ENCODE data around the gene TSSK3.
"Not testable (repeated sequence)": the region's sequence is repeated elsewhere in the genome, so short reads cannot be mapped to it uniquely, and the experiment has no call there.

The TSSK3 gene

DNA sequence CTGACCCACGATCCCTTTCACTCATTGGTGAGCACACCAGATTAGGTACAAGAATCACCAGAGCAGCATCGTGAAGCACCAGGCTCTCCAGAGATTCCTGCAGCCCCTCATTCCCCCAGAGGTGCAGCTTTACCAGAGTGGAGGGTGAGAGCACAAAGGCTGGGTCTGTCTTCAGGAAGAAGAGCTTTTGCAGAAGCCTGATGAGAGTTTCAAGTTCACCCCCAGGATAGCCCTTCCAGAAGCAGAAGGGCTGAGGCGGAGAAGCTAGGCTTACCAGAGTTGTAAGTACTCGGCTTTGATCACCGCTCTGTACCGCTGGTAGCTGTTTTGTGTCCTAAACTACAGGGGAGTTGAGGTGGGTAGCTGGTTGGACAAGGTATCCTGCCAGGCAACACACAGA lies 3.1 kb downstream of the TSSK3 start:
- DNase-seq = no peak

DNA sequence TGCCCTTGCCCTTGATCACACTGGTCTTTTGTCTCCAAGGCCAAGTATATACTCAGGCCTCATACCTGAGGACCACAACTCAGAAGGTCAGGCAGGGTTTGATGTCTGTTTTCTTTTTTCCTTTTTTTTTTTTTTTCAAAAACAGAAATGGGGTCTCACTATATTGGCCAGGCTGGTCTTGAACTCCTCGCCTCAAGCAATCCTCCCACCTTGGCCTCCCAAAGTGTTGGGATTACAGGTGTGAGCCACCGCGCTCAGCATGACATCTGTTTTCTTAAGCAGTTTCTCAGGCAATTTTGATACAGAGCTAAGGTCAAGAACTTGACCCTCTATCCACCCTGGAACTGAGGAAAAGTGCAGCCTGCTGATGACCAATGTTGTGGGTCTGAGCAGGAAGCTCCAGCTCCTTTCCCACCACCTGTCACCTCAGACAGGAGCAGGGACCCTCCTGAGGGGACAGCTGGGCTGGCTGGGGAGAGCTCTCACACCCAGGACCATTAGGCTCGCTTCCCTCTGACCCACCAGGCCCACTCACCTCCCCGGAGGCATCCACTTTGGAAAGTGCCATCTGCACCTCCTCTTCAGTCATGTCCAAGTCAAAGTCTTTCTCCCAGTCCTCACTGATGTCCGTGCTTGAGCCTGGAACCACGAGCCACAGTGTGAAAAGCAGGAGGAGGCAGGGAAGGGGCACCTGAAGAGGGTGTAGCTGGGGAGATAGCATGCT lies 5.7 kb downstream of the TSSK3 start:
- no peak for DNase-seq

DNA sequence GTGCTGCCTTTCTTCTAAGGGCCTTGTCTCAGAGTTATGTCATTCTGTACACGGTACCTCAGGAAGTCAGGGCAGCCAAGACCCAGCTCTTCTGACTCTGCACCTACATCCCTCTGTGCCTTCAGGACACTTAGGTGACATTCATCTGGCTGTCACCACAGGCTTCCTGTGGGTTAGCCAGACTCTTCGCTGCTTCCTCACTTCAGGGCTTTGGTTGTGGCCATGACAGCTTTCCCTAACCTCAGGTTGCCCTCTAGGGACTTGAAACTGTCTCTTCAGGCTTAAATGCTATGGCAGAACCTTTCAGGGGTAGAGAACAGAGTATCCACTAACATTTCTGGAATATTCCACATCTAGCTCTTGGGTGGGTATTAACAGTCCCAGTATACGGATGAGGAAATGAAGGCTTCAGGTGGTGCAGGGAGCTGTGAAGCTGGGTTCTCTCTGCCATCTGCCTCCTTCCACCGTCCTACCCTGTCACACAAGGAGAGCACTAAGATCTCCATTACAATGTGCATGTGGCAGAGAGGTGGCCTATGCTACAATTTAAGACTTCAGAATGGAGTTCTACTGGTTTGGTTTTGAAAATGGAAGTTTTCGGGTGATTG lies 9.9 kb downstream of the TSSK3 start:
- no peak for DNase-seq

DNA sequence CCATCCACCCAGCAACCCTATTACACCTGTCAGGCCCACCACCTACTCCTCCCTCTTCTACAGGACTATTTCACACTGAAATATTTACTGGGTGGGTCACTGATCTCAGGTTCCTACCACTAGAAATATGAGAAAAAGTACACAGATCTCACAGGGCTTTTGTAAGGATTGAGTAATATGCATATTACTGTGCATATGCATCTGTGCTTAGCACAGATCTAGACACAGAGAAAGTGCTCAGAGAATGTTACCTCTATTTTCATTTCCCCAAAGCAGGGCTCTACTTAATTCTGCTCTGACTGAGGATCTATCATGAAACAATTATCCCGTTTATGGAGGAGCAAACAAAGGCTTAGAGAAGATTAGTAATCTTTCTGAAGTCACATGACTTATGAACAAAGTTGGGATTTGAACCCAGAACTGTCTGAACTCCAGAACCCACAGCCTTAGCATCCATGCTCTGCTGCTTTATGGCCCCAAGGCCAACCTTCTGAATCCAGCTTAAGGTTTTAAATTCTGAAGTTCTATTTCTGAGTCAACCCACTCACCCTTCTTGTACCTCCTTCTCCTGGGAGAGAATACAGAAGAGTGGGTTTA lies 11.8 kb downstream of the TSSK3 start:
- DNase-seq = no peak

DNA sequence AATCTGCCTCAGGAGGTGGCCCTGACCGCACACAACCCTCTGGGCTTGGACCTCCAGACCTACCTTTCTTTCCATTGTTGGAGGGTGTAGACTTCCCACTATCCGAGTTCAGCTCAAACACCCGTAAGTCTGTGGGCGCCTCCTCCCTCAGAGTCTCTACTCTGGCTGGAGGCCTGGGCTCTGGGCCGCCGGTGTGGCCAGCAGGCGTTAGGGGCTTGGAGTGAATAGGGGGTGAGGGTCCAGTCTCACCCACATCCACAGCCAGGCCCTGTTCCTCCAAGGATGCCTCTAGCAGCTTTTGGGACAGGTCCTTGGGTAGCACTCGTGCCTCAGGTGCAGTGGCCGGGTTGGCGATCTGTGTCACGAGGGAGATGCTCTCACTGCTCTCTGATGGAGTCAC lies 13.9 kb downstream of the TSSK3 start:
- DNase-seq = no peak

DNA sequence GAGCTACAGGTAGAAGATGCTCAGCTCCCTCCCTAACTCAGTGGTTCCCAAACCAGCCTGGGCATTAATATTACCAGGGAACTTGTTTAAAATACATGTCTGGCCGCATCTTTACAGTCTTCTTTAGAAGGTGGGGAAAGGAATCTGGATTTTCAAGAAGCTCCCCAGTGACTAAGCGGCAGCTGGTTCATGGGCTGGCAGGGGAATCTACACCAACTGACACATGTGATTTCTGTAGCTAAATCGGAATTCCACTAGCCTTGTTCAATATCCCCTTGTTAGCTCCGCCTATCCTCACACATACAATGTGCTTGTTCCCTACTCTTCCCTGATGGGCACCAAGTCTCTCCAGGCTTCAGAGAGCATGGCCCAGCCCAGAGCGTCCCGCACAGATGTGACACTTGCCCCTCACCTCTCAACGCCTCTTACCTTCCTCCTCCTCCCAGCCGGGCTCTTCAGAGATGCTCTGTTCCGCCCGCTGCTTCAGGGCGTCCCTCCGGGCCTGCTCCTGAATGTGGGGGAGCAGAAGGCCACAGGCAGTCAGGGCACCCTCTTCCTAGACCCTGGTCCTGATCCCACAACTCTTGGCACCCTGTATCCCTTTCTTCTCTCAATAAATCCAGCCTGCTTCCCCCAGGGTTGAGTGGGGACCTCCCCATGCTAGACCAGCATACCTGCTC lies 15.3 kb downstream of the TSSK3 start:
- DNase-seq = no peak

DNA sequence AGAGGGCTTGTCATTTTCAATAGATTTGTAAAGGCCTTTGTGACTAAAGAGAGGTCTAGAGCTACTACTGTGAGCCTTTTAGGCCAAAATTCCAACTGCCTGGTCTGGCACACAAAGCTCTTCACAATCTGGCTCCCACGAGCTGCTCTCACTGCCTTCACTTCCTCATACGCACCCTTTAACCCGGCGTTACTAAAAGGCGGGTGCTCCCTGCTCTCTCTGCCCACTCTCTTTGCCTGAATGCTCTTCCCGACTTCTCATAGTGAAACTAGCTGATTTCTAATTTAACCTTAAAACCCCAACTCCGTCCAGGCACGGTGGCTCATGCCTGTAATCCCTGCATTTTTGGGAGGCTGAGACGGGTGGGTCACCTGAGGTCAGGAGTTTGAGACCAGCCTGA lies 17.7 kb downstream of the TSSK3 start:
- no peak for DNase-seq

DNA sequence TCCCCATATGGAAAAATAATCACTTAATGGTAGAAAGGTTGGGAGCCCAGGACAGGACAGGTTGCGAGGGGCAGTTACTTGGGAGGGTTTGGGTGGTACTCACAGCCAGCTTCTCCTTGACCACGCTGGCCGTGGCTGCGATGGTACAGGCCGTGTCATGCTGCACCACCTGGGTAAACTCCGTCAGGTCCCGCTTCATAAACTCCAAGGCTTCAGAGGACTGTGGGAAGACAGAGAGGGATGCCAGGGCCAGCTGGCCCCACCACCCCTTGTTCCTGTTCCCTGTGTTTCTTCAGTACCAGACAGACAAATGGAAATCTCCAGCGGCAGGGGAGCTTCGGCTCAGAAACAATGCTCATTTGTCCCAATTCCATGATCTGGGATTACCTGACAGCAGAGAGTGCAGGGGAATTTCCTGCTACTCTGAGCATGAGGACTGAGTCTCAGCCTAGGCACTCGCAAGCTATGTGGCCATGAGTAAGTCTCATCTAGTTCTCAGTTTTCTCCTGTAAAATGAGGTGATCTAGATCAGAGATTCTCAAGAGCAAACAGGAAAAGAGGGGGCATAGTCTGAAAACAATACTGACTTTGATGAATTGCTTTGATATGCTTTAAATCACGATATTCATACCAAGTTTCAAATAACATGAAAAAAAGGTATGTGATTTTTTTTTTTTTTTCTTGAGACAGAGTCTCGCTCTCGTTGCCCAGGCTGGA lies 24.5 kb downstream of the TSSK3 start:
- no peak for DNase-seq

DNA sequence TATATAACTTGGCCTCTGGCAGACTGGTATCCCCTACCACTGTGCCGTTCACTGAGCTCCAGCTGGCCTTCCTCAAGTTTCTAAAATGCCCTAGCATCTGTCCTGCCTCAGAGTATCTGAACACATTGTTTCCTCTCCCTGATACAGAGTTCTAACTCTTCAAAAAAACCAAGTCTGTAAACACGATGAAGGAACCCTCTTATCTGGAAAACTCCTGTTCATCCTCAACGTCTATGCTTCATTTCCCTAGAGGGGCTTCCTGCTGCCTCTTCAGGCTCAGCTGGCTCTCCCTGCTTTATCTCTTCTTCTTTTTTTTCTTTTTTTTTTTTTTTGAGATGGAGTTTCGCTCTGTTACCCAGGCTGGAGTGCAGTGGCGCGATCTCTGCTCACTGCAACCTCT lies 26.3 kb downstream of the TSSK3 start:
- DNase-seq = no peak

DNA sequence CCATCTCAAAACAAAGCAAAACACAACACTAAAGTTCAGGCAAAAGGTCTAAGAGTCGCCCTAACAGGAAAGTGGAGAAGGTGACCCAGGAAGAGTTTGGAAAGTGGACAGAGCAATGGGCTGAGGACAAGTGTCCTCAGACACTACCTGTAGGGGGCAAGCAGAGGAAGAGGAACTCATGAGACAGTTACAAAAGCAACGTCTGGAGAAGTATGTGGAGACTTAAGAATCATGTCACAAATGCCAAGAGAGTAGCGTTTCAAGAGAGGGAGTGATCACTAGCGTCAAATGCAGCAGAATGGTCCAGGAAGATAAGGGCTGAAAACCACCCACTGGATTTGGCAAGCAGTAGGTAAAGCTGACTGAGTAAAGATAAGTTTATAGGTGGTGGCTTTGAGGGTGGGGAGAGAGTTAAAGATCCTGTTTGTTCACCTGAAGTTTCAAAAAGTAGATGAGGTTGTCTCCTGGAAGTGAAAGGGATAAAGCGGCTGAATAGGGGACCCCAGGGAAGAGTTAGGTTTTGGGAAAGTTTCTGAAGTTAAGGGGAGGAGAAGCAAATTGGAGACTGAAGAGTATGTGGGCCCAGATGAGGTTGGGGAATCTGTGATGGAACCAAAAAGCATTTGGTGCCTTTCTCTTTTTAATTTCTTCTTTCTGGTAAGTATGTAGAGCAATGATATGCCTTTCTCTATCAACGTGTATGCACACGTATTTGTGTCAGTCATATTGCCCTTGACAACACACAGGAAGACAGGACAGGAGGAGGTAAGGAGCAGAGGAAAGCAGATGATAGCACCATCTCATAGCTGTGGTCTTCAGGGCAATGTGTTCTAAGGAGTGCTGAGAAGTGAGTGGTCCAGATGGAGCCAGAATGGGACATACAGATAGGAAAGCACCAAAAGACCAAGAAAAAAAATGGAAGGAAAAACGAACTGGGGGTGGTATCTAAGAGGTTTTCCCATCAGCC lies 28.8 kb downstream of the TSSK3 start:
- no peak for DNase-seq

DNA sequence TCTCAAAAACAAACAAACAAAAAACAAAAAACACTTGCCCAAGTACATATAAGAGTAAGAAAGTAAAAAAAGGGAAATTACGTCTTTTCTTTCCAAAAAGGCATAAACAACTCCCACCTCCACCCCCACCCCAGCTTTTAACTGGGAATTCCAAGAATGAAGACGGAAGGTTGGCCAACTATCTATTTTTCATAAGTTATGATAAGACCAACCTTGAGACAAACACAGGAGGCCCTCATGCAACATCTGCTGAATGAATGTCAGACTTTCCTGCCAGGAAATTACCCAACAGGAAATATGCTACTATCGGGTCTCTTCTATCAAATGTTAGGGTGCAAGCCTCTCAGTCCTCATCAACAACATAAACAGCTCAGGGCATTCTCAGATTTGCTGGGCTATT lies 30.0 kb downstream of the TSSK3 start:
- DNase-seq = no peak

DNA sequence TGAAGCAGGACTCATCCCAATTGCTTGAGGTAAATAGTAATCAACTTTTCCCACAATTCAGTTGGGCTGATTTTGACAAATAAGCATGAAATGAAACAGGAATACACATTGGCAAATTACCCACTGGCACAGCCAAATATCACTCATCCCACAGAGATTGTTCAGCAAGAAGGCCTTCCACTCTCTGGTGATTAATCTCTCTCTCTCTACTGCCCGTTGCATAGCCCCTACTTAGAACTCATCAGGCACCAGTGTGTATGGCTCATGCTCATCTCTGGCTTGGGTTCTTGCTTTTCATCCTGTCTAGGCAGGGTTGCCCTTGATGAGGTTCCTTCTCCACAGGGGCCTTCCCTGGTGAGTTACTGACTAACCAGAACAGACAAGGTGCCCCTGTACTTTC lies 30.8 kb downstream of the TSSK3 start:
- DNase-seq = no peak

DNA sequence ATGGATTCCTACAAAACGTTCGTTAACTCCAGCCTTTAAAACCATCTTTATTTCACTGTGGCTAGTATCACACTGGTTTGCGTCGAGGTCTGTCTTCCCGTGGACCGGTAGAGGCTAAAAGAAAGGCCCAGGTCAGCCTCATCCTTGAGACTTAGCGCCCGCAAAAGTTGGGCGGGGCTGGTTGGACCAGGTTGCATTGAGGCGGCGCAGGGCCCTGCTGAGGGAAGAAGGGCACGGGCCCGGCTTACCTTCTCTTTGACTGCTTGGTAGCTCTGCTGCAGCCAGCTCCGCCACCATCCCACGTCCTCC lies 31.4 kb downstream of the TSSK3 start:
- peak in 1 of 2 experiments; percentile 33 for DNase-seq

DNA sequence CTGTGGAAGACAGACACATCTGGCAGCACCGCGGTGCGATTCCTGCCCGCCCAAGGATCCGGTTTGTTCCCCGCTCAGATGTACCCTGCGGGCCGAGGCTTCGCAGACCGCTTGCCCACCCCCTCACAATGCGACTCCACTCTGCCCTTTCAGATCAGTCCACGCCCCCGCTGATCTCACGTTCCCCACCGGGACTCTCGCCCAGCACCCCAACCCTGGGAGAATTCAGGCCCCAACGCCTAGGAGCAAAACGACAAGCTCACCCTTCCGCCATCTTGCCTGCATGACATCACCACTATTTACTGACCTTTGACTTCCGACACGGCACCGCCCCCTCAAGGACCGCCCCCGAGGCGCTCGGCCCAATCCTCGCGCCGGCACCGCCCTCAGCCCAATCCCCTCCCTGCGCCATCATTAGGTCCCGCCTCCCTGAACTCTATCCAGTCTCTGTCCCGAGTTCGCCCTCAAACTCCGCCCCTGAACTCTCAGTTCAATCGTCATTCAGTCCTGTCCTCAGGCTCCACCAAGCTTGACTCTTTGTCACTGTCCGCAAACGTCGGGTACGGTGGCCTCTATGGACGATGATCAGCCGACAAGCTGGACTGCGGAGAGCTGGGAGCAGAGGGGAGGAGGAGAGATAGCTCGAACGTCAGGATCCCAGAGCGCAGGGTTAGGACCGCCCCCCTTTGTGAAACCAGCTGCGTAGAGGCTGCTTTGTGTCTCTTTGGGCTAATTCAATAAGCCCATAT lies 32.0 kb downstream of the TSSK3 start, which contains the start of gene BSDC1:
TSS of gene BSDC1 (minus strand) at position 301 of the 749 bp plus-strand sequence. CDS start at position 274, 27 bp downstream.
- DNase-seq = peak; percentile 97

DNA sequence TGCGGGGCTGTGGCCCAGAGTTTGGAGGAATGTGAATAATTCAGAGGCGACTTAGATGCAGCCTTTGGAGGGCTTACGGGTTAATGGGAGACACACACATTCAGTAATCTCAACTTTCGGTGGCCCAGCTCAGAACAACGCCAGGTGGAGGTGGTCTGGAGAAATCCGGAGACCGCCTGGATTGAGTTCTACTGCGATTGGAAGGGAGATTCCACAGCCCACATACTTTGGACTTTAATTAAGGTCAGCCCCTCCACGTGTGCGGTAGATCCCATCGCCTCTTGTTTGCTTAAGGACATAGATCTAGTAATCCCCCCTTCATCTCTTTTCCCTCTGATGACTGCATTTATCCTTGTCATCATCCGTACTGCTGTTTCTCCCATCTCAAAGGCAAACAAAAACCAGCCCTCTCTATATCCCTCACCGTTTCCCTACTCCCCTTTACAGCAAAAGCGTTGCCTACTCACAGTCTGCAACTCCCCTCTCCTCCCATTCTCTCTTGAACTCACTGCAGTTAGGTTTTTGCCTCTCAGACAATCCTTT lies 32.6 kb downstream of the TSSK3 start:
- DNase-seq = no peak

DNA sequence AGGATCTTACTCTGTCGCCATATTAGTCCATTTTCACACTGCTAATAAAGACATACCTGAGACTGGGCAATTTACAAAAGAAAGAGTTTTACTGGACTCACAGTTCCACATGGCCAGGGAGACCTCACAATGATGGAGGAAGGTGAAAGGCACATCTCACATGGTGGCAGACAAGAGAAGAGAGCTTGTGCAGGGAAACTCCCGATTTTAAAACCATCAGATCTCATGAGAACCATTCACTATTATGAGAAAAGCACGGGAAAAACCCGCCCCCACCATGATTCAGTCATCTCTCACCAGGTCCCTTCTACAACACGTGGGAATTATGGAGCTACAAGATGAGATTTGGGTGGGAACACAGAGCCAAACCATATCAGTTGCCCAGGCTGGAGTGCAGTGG lies 34.2 kb downstream of the TSSK3 start:
- not testable (repeated sequence) for DNase-seq

DNA sequence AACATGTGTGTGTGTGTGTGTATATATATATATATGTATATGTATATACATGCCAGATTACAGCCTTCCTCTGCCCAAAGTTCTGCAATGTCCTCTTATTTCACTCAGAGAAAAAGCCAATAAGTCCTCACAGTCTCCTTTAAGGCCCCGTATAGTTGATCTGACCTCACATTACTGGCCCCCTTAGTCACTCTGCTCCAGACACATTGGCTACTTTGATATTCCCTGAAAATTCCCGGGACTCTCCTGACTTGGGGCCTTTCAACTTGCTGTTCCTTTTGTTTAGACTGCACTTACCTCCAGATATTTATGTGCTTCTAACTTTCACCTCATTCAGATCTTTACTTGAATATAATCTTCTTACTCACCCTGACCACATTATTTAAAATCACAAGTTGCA lies 36.1 kb downstream of the TSSK3 start:
- DNase-seq = no peak

DNA sequence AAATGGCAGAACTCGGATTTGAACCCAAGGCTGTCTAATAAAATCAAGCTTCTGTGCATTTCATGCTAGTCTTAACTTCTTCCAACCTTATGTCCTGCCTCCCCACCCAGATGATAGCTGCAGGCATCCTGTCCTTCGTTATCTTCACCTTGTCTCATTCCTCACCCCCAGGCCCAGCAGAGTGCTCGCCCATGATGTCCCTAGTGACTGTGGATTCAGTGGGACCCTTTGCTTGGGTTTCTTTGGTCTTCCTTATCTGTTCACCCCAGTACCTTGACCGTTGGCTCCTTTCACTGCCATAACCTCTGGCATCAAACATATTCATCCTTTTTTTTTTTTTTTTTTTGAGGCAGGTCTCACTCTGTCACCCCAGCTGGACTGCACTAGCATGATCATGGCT lies 37.5 kb downstream of the TSSK3 start:
- no peak for DNase-seq

DNA sequence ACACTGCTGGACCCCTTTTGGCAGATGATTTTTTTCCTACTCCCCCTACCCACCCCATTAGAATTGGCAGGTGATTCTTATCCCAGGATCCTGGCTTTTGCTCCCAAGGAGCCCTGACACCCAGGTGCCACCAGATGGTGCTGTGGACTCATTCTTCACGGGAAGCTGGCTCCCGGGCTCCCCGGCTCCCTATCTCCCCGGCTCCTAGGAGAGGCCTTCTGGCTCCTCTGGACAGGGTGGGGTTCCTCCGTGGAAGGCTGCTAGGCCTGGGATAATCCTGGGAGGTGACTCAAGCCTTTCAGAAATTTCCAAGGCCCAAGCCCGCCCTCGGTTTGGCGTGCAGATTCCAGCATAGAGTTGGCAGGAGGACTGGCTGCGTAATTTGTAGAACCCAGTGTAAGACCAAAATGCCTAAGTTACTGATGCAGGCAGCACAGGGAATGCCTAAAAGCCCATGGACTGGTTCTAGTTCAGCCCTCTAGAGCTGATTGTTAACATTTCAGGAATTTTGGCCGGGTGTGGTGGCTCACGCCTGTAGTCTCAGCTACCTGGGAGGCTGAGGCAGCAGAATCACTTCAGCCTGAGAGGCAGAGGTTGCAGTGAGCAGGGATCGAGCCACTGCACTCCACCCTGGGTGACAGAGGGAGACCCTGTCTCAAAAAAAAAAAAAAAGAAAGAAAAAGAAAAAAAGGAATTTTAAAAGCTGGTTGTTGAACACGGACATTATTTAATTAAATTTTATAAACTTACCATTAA lies 38.7 kb downstream of the TSSK3 start:
- peak in 1 of 2 experiments; percentile 38 for DNase-seq

DNA sequence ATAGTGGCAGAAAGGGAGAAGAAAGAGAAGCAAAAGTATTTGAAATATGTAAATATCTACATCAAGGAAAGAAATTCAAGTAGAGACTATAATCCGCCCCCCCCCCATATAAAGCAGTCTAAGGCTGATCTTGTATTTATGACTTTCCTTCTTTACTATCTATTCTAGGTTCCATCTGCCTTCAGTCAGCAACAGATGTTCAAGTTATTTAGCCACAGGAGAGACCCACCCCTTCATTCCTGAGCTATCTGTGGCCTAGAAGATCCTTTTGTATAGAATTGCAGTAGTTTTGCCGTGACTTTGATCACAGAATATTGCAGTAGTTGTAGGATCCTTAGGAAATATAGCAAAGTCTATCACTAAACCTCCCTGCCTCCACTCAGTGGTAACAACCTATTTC lies 42.6 kb downstream of the TSSK3 start:
- no peak for DNase-seq
